IMR-90 (cell line): ENCODE measurements around the gene RNFT2. TPM values are rescaled to one million over a fixed set of nuclear protein-coding genes. Genes with fewer than 3 reads are reported as not detected.

Experiments
- ATAC-seq: fragments of 200-7000 bp; cut with Tn5 transposase; 2 replicates; pipeline ENCODE4 v1.9.1; 2020; ENCODE audit warnings: low read depth, mild to moderate bottlenecking, moderate library complexity
- BruUV-seq: library from RNA; stranded (reverse); fragments of 400-500 nt; replicated peaks from 2 replicates; lab custom pipeline; 2021; lab: Mats Ljungman, UMichigan
- CTCF ChIA-PET: fragments of 300-600 bp; formaldehyde crosslinking; extraction: SDS; loops from one replicate; lab custom pipeline; 2021; ENCODE audit warnings: antibody characterized with exemption; lab: Yijun Ruan, JAX
- POLR2A ChIA-PET: fragments of 300-600 bp; sonication (Branson Sonifier 250); formaldehyde crosslinking; loops from one replicate; lab custom pipeline; 2022; ENCODE audit warnings: antibody characterized with exemption; ENCODE audit not compliant: unreplicated experiment; lab: Charles Lee
- DNase-seq: peaks from one replicate; pipeline ENCODE4 v3.0.0; 2013
- H2AFZ ChIP-seq: replicated peaks from 2 replicates; pipeline ENCODE3; 2013; ENCODE audit warnings: low read length, mild to moderate bottlenecking; ENCODE audit not compliant: poor library complexity
- H2AK5ac ChIP-seq: 2 replicates; pipeline ENCODE4 v1.6.1; 2013; ENCODE audit warnings: low read depth, low read length, inconsistent platforms
- H2AK9ac ChIP-seq: replicated peaks from 2 replicates; pipeline ENCODE3; 2013; ENCODE audit warnings: mild to moderate bottlenecking, low read depth, low read length, moderate library complexity; ENCODE audit not compliant: poor library complexity
- H2BK120ac ChIP-seq: 2 replicates; pipeline ENCODE4 v1.6.1; 2013; ENCODE audit warnings: low read depth, low read length, inconsistent platforms
- H2BK15ac ChIP-seq: 3 replicates; pipeline ENCODE4 v1.6.1; 2013; ENCODE audit warnings: low read depth, low read length, inconsistent platforms
- H2BK20ac ChIP-seq: 2 replicates; pipeline ENCODE4 v1.6.1; 2013; ENCODE audit warnings: low read depth, mild to moderate bottlenecking, inconsistent platforms, low read length, moderate library complexity
- H2BK5ac ChIP-seq: 2 replicates; pipeline ENCODE4 v1.6.1; 2013; ENCODE audit warnings: mild to moderate bottlenecking, low read depth, low read length, inconsistent platforms; ENCODE audit not compliant: poor library complexity, severe bottlenecking
- H3K14ac ChIP-seq: replicated peaks from 2 replicates; pipeline ENCODE4 v1.6.1; 2013; ENCODE audit warnings: low read depth, low read length, inconsistent platforms
- H3K18ac ChIP-seq: 2 replicates; pipeline ENCODE4 v1.6.1; 2013; ENCODE audit warnings: low read depth, low read length, control low read depth
- H3K23ac ChIP-seq: 2 replicates; pipeline ENCODE4 v1.6.1; 2013; ENCODE audit warnings: low read depth, low read length, inconsistent platforms
- H3K27ac ChIP-seq: 2 replicates; pipeline ENCODE4 v1.5.1; 2013; ENCODE audit warnings: mild to moderate bottlenecking, control low read depth, low read length; ENCODE audit not compliant: insufficient read depth
- H3K27me3 ChIP-seq: 2 replicates; pipeline ENCODE4 v1.6.1; 2013; ENCODE audit warnings: low read length; ENCODE audit not compliant: control insufficient read depth, insufficient read depth
- H3K36me3 ChIP-seq: 2 replicates; pipeline ENCODE4 v1.6.1; 2013; ENCODE audit warnings: low read length, mixed read lengths; ENCODE audit not compliant: control insufficient read depth, insufficient read depth
- H3K4ac ChIP-seq: 2 replicates; pipeline ENCODE4 v1.6.1; 2013; ENCODE audit warnings: low read depth, low read length, inconsistent platforms
- H3K4me1 ChIP-seq: 2 replicates; pipeline ENCODE4 v1.6.1; 2013; ENCODE audit warnings: low read length, mixed read lengths; ENCODE audit not compliant: control insufficient read depth, insufficient read depth
- H3K4me2 ChIP-seq: 2 replicates; pipeline ENCODE4 v1.6.1; 2013; ENCODE audit warnings: low read depth, mild to moderate bottlenecking, control low read depth, low read length, moderate library complexity
- H3K4me3 ChIP-seq: 2 replicates; pipeline ENCODE4 v1.5.1; 2013; ENCODE audit warnings: low read depth, mild to moderate bottlenecking, control low read depth, low read length, moderate library complexity; ENCODE audit not compliant: insufficient read depth
- H3K56ac ChIP-seq: 2 replicates; pipeline ENCODE4 v1.6.1; 2013; ENCODE audit warnings: low read length, inconsistent platforms; ENCODE audit not compliant: insufficient read depth; ENCODE audit errors: extremely low read depth
- H3K79me1 ChIP-seq, 2 experiments: 2 replicates each; pipeline ENCODE4 v1.6.1; 2013; ENCODE audit warnings: low read length in 2 of 2, inconsistent platforms in 1 of 2, low read depth in 1 of 2
- H3K9ac ChIP-seq: 2 replicates; pipeline ENCODE4 v1.6.1; 2013; ENCODE audit warnings: low read depth, low read length, control low read depth
- H3K9me1 ChIP-seq: 2 replicates; pipeline ENCODE4 v1.6.1; 2013; ENCODE audit warnings: low read length, inconsistent platforms; ENCODE audit not compliant: insufficient read depth
- H3K9me3 ChIP-seq: 2 replicates; pipeline ENCODE4 v1.6.1; 2013; ENCODE audit warnings: low read length; ENCODE audit not compliant: control insufficient read depth, insufficient read depth
- H4K20me1 ChIP-seq: 2 replicates; pipeline ENCODE4 v1.6.1; 2013; ENCODE audit warnings: low read length, inconsistent platforms; ENCODE audit not compliant: insufficient read depth
- H4K5ac ChIP-seq: 2 replicates; pipeline ENCODE4 v1.6.1; 2013; ENCODE audit warnings: mild to moderate bottlenecking, low read depth, low read length, control low read depth
- H4K8ac ChIP-seq, 2 experiments: 2 replicates each; pipeline ENCODE4 v1.6.1; 2013; ENCODE audit warnings: low read depth in 2 of 2, low read length in 2 of 2, control low read depth in 1 of 2, inconsistent platforms in 1 of 2
- H4K91ac ChIP-seq: 2 replicates; pipeline ENCODE4 v1.6.1; 2013; ENCODE audit warnings: low read depth, low read length, inconsistent platforms; ENCODE audit not compliant: insufficient read depth
- BHLHE40 ChIP-seq: fragments of 150-350 bp; IDR thresholded peaks from 2 replicates; pipeline ENCODE4 v1.6.1; 2016; ENCODE audit warnings: mild to moderate bottlenecking, low read depth, low read length
- CEBPB ChIP-seq: IDR thresholded peaks from 2 replicates; pipeline ENCODE4 v1.6.1; 2012; ENCODE audit warnings: low read depth, low read length, improper control_type of control experiment
- CHD1 ChIP-seq: IDR thresholded peaks from 2 replicates; pipeline ENCODE4 v1.6.1; 2012; ENCODE audit warnings: low read depth, low read length, improper control_type of control experiment
- FOS ChIP-seq: fragments of 150-350 bp; IDR thresholded peaks from 2 replicates; pipeline ENCODE4 v1.6.1; 2016; ENCODE audit warnings: low read depth, low read length
- MAZ ChIP-seq: IDR thresholded peaks from 2 replicates; pipeline ENCODE4 v1.6.1; 2012; ENCODE audit warnings: low read depth, mild to moderate bottlenecking, low read length, improper control_type of control experiment, moderate library complexity, borderline replicate concordance
- NFE2L2 ChIP-seq: fragments of 150-350 bp; IDR thresholded peaks from 2 replicates; pipeline ENCODE4 v1.6.1; 2016; ENCODE audit warnings: low read depth, mild to moderate bottlenecking, low read length
- POLR2A ChIP-seq: IDR thresholded peaks from 2 replicates; pipeline ENCODE4 v1.6.1; 2012; ENCODE audit warnings: mild to moderate bottlenecking, low read depth, low read length
- RAD21 ChIP-seq: IDR thresholded peaks from 2 replicates; pipeline ENCODE4 v1.6.1; 2012; ENCODE audit warnings: low read length, improper control_type of control experiment
- RCOR1 ChIP-seq: IDR thresholded peaks from 2 replicates; pipeline ENCODE4 v1.6.1; 2012; ENCODE audit warnings: mild to moderate bottlenecking, low read length, improper control_type of control experiment; ENCODE audit not compliant: insufficient replicate concordance
- SMC3 ChIP-seq: fragments of 150-350 bp; IDR thresholded peaks from 2 replicates; pipeline ENCODE4 v1.6.1; 2016; ENCODE audit warnings: low read depth, mild to moderate bottlenecking, antibody characterized with exemption, low read length, moderate library complexity
- WGBS, 2 experiments: methylation state at CpG; one replicate each; pipeline versions ENCODE4 v1.1.5 to v1.1.7; 2013; ENCODE audit warnings: missing lambda C conversion rate in 2 of 2; ENCODE audit not compliant: insufficient read length in 1 of 2; ENCODE audit errors: extremely low coverage in 2 of 2; 5-methylcytosine and 5-hydroxymethylcytosine counted together
- dilution Hi-C: fragments of 300-500 bp; cut with HindIII; formaldehyde crosslinking; loops from one replicate; pipeline ENCODE4 v1.14.3; 2018; ENCODE audit warnings: low sequenced_read_pairs; ENCODE audit not compliant: unreplicated experiment
- in situ Hi-C: fragments of 300-500 bp; cut with MboI; formaldehyde crosslinking; loops from 3 replicates; pipeline ENCODE4 v1.14.3; 2019; ENCODE audit warnings: low sequenced_read_pairs, inconsistent platforms, mixed read lengths
- intact Hi-C: fragments of 100-400 bp; cut with micrococcal nuclease; formaldehyde crosslinking; loops from 2 replicates; pipeline ENCODE4 v1.10.0; 2022
- polyA plus RNA-seq, 3 experiments: library from polyadenylated mRNA; depleted of rRNA; stranded (reverse); fragments of >200 nt; gene quantifications; 2 replicates each; pipeline ENCODE4 v1.2.3, GENCODE V29; 2012; ENCODE audit warnings: low replicate concordance in 1 of 3
- total RNA-seq: library from RNA; depleted of rRNA; stranded (reverse); fragments of >200 nt; gene quantifications from 2 replicates; pipeline ENCODE4 v1.2.3, GENCODE V29; 2012
- TF ChIP-seq, protein P1 (sequence below): conservative IDR thresholded peaks from 2 replicates; pipeline ENCODE4 v1.5.1; 2012; ENCODE audit warnings: mild to moderate bottlenecking, low read depth, low read length, improper control_type of control experiment

Gene RNFT2
- total and polyA plus RNA-seq, 2 of the 4 experiments (the other 2 are of a cell fraction) = 1.6 to 2.3 TPM

DNA sequence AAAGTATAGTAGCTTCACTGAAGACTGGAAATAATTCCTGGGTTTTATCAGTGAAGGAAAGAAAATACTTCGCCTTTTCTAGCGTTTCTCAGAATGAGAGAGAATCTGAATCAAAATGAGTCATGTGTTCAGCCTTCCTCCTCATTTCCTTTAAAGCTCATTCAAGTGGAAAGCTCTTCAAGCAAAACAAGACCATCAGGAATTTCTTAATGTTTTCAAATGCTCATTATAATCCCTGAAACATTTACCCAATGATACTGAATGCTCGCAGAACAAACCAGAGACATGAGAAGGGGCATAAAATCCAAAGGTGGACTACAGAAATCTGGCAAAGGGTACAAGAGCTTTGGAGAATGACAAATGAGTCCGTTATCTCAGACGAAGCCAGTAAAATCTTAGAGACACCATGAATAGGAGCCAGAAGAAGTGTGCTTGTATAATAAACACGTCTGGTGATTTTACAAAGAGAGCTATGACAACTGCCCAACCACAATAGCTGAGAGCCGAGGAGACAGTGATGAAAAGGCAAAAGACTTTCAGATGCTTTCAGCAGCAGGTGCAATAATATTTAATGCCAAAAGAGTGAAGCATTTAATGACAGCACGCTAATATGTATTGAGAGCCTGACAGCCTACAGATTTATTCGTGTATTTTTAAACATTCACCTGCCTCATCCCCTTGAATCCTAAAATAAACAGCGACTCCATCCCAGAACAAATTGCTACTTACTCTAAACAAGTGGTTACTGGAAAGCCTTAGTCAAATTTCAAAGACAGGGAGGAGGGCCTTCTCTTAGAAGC is 19.3 kb upstream of the RNFT2 start:
- H3K9me1 ChIP-seq = peaks cover 9% of the 10 kb centered on the region; the same call in 1 of the 2 replicates
- intact Hi-C loops = no loop called here
- H3K27ac ChIP-seq = no peak overlapping the region
- in situ Hi-C loops = no loop called here
- no peak overlapping the region for H2BK15ac ChIP-seq
- no peak overlapping the region for H4K8ac ChIP-seq
- no peak overlapping the region for H3K23ac ChIP-seq
- no peak overlapping the region for H3K56ac ChIP-seq
- H3K4me3 ChIP-seq = no peak overlapping the region
- ChIA-PET CTCF (interaction anchor here (0.5 to 1.7 kb wide), 3 partner anchors 10 to 164 kb away, joined by 4 to 9 read pairs (median 6); no protein-coding TSS in a partner anchor), POLR2A (interaction anchor here (0.7 kb wide), 1 partner anchor 42 kb away, joined by 3 read pairs; no protein-coding TSS in a partner anchor)
- no peaks in the 10 kb centered on the region for H3K27me3 ChIP-seq
- H4K20me1 ChIP-seq = peaks cover 7% of the 10 kb centered on the region; the same call in 1 of the 2 replicates
- dilution Hi-C loops = no loop called here
- H4K5ac ChIP-seq = no peak overlapping the region
- no TSS peak for BruUV-seq
- peaks cover 16 to 32% of the 10 kb centered on the region in 2 experiments for H3K79me1 ChIP-seq
- H2AFZ ChIP-seq = no peak overlapping the region
- no peak for TF ChIP-seq SMC3
- TF ChIP-seq CHD1 = no peak
- no peak for TF ChIP-seq POLR2A
- TF ChIP-seq BHLHE40 = no peak
- no peak for TF ChIP-seq RCOR1
- no peak for TF ChIP-seq NFE2L2
- TF ChIP-seq MAZ = no peak
- TF ChIP-seq CEBPB = no peak
- TF ChIP-seq FOS = no peak
- TF ChIP-seq RAD21 = no peak
- TF ChIP-seq, protein P1, sequence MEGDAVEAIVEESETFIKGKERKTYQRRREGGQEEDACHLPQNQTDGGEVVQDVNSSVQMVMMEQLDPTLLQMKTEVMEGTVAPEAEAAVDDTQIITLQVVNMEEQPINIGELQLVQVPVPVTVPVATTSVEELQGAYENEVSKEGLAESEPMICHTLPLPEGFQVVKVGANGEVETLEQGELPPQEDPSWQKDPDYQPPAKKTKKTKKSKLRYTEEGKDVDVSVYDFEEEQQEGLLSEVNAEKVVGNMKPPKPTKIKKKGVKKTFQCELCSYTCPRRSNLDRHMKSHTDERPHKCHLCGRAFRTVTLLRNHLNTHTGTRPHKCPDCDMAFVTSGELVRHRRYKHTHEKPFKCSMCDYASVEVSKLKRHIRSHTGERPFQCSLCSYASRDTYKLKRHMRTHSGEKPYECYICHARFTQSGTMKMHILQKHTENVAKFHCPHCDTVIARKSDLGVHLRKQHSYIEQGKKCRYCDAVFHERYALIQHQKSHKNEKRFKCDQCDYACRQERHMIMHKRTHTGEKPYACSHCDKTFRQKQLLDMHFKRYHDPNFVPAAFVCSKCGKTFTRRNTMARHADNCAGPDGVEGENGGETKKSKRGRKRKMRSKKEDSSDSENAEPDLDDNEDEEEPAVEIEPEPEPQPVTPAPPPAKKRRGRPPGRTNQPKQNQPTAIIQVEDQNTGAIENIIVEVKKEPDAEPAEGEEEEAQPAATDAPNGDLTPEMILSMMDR = no peak
- H2BK120ac ChIP-seq = no peak overlapping the region
- H3K4me2 ChIP-seq = peak overlapping the region; percentile 27; the same call in 1 of the 2 replicates
- H2BK20ac ChIP-seq = no peak overlapping the region
- ATAC-seq (peak; percentile 64), DNase-seq (peak; percentile 56)
- no peak overlapping the region for H3K18ac ChIP-seq
- no peak overlapping the region for H3K14ac ChIP-seq
- H2BK5ac ChIP-seq = no peak overlapping the region
- H3K4ac ChIP-seq = no peak overlapping the region
- H3K9me3 ChIP-seq = no peaks in the 10 kb centered on the region
- no peak overlapping the region for H2AK9ac ChIP-seq
- H3K9ac ChIP-seq = no peak overlapping the region
- WGBS, 2 experiments = 40% methylated on average over 1 of the region's 10 CpGs; no CpG with 5 or more reads in 1 of the 2 experiments
- H4K91ac ChIP-seq = no peak overlapping the region
- peaks cover 8% of the 10 kb centered on the region for H3K36me3 ChIP-seq
- no peak overlapping the region for H2AK5ac ChIP-seq
- peaks cover 7% of the 10 kb centered on the region for H3K4me1 ChIP-seq
